Stomach (tissue), 4 donors: ENCODE results near the gene NCKAP5.

Experiments used
- CTCF ChIP-seq, 7 experiments: fragments of 450-650 bp in 4 of 7; fragments of 200-600 bp in 3 of 7; sonication (generic) in 3 of 7; IDR thresholded peaks; one replicate each; pipeline ENCODE4 v1.5.1; 2016 to 2019; ENCODE audit warnings: antibody characterized with exemption in 7 of 7, control low read depth in 2 of 7, mild to moderate bottlenecking in 1 of 7
- POLR2A ChIP-seq, 4 donors: fragments of 450-650 bp; IDR thresholded peaks; one replicate each; pipeline ENCODE4 v1.6.1; 2016; ENCODE audit warnings: antibody characterized with exemption in 4 of 4, control low read depth in 2 of 4, mild to moderate bottlenecking in 1 of 4, moderate library complexity in 1 of 4
- POLR2AphosphoS5 ChIP-seq, 3 donors: sonication (generic); formaldehyde crosslinking; IDR thresholded peaks; one replicate each; pipeline ENCODE4 v1.6.1; 2016; ENCODE audit warnings: antibody characterized with exemption in 3 of 3

- TF ChIP-seq CTCF (IDR thresholded peaks at IDR 0.05) (no peak), POLR2A (IDR thresholded peaks at IDR 0.05) (no peak), POLR2AphosphoS5 (IDR thresholded peaks at IDR 0.05) (no peak)
Measured at GRCh38 chr2:133589456-133589855, 21.2 kb upstream of the NCKAP5 start.
